HepG2 (cell line): ENCODE results near the gene AP4S1. TPM values are rescaled to one million over a fixed set of nuclear protein-coding genes. Genes with fewer than 3 reads are reported as not detected.

Source experiments
- ATAC-seq: fragments of 200-7000 bp; cut with Tn5 transposase; 3 replicates; pipeline ENCODE4 v1.9.1; 2020; ENCODE audit warnings: mild to moderate bottlenecking, moderate library complexity
- BruUV-seq: library from RNA; stranded (reverse); fragments of 400-500 nt; replicated peaks from 2 replicates; lab custom pipeline; 2021; lab: Mats Ljungman, UMichigan
- CTCF ChIA-PET: fragments of 300-600 bp; formaldehyde crosslinking; extraction: SDS; loops from one replicate; lab custom pipeline; 2021; ENCODE audit warnings: low total read pairs, inconsistent platforms, low intra/inter-chr PET ratio; lab: Yijun Ruan, JAX
- POLR2A ChIA-PET: fragments of 350-600 bp; sonication (Branson Sonifier 250); formaldehyde crosslinking; loops from one replicate; lab custom pipeline; 2020; ENCODE audit warnings: antibody characterized with exemption, inconsistent platforms; lab: Yijun Ruan, JAX
- DNase-seq: peaks from one replicate; pipeline ENCODE4 v3.0.0-alpha.2; 2015; ENCODE audit warnings: low spot score
- FAIRE-seq: peaks from 3 replicates; lab custom pipeline; 2011; peaks lifted over from hg19 to GRCh38; lab: Jason Lieb, UNC
- H2AFZ ChIP-seq: one replicate; pipeline ENCODE4 v1.6.1; 2011; ENCODE audit warnings: low read length, inconsistent platforms
- H3K27ac ChIP-seq: fragments of 300-600 bp; 3 replicates; pipeline ENCODE4 v1.8.0; 2011; ENCODE audit warnings: mixed run types, mild to moderate bottlenecking, mixed read lengths, low read length, inconsistent platforms; ENCODE audit not compliant: insufficient read depth; ENCODE audit errors: extremely low read length
- H3K27me3 ChIP-seq, 2 experiments: fragments of 200-600 bp in 1 of 2; 2 replicates in 1 of 2; 3 replicates in 1 of 2; pipeline versions ENCODE4 v1.6.0 to v1.8.0; 2011; ENCODE audit warnings: low read length in 2 of 2, mild to moderate bottlenecking in 2 of 2, moderate library complexity in 2 of 2, inconsistent platforms in 1 of 2; ENCODE audit not compliant: insufficient read depth in 2 of 2, control insufficient read depth in 1 of 2
- H3K36me3 ChIP-seq, 2 experiments: fragments of 200-600 bp in 1 of 2; replicated peaks in 1 of 2; 2 replicates in 1 of 2; 3 replicates in 1 of 2; pipeline versions ENCODE4 v1.5.1 to v1.8.0; 2011; ENCODE audit warnings: low read length in 2 of 2, inconsistent platforms in 1 of 2; ENCODE audit not compliant: insufficient read depth in 2 of 2, control insufficient read depth in 1 of 2
- H3K4me1 ChIP-seq: 2 replicates; pipeline ENCODE4 v1.5.1; 2012; ENCODE audit warnings: low read length, inconsistent platforms; ENCODE audit not compliant: insufficient read depth
- H3K4me2 ChIP-seq: 2 replicates; pipeline ENCODE4 v1.6.0; 2011; ENCODE audit warnings: low read depth, low read length, inconsistent platforms
- H3K4me3 ChIP-seq, 3 experiments: fragments of 200-600 bp in 1 of 3; sonication (generic), shearing (Covaris generic) in 1 of 3; replicated peaks in 1 of 3; 2 replicates each; pipeline ENCODE4 v1.5.1; 2011 to 2016; ENCODE audit warnings: low read length in 3 of 3, inconsistent platforms in 2 of 3, low read depth in 2 of 3, mild to moderate bottlenecking in 2 of 3, control low read depth in 1 of 3, mixed read lengths in 1 of 3; ENCODE audit not compliant: insufficient read depth in 1 of 3
- H3K79me2 ChIP-seq: one replicate; pipeline ENCODE4 v1.6.1; 2011; ENCODE audit warnings: low read length, inconsistent platforms; ENCODE audit not compliant: insufficient read depth
- H3K9ac ChIP-seq: 2 replicates; pipeline ENCODE4 v1.6.0; 2011; ENCODE audit warnings: mild to moderate bottlenecking, low read depth, low read length, inconsistent platforms; ENCODE audit not compliant: insufficient read depth
- H3K9me3 ChIP-seq: 2 replicates; pipeline ENCODE4 v1.5.1; 2012; ENCODE audit warnings: mild to moderate bottlenecking, low read length
- H4K20me1 ChIP-seq: 2 replicates; pipeline ENCODE4 v1.6.0; 2011; ENCODE audit warnings: inconsistent platforms, mild to moderate bottlenecking, low read length, moderate library complexity; ENCODE audit not compliant: insufficient read depth
- HHEX ChIP-seq: IDR thresholded peaks from 2 replicates; pipeline ENCODE4 v1.6.1; 2016; ENCODE audit warnings: control low read depth
- HIVEP1 ChIP-seq: sonication (generic); formaldehyde crosslinking; IDR thresholded peaks from 2 replicates; pipeline ENCODE4 v1.4.0; 2020; ENCODE audit warnings: mild to moderate bottlenecking, missing genetic modification reagents
- ISX ChIP-seq: sonication (generic); formaldehyde crosslinking; conservative IDR thresholded peaks from 2 replicates; pipeline ENCODE4 v1.5.0; 2020; ENCODE audit warnings: missing genetic modification reagents
- LCORL ChIP-seq, 2 experiments: fragments of 450-650 bp in 1 of 2; sonication (generic) in 1 of 2; formaldehyde crosslinking in 1 of 2; IDR thresholded peaks; 2 replicates each; pipeline versions ENCODE4 v1.5.0 to v1.6.1; 2017 to 2020; ENCODE audit warnings: antibody characterized with exemption in 1 of 2, missing genetic modification reagents in 1 of 2
- NFYC ChIP-seq: IDR thresholded peaks from 2 replicates; pipeline ENCODE4 v1.6.1; 2016; ENCODE audit warnings: missing genetic modification reagents, missing compliant biosample characterization
- ZNF234 ChIP-seq: sonication (generic); formaldehyde crosslinking; conservative IDR thresholded peaks from 2 replicates; pipeline ENCODE4 v1.5.1; 2020; ENCODE audit warnings: mild to moderate bottlenecking, missing genetic modification reagents
- ZNF263 ChIP-seq: sonication (generic); formaldehyde crosslinking; IDR thresholded peaks from 2 replicates; pipeline ENCODE4 v1.4.0; 2020; ENCODE audit warnings: missing genetic modification reagents
- ZNF75D ChIP-seq: sonication (generic); formaldehyde crosslinking; IDR thresholded peaks from 2 replicates; pipeline ENCODE4 v1.8.1; 2023; ENCODE audit warnings: missing genetic modification reagents, mild to moderate bottlenecking, borderline replicate concordance
- WGBS: methylation state at CpG from one replicate; pipeline ENCODE4 v1.1.6; 2017; ENCODE audit warnings: low lambda C conversion rate; 5-methylcytosine and 5-hydroxymethylcytosine counted together
- in situ Hi-C: cut with HindIII; loops from 2 replicates; pipeline ENCODE4 v1.10.0; 2017; ENCODE audit warnings: low pct_unique_long_range_greater_than_20kb; ENCODE audit not compliant: extremely low pct_ligation_motif_present
- intact Hi-C: fragments of 100-400 bp; cut with micrococcal nuclease; formaldehyde crosslinking; loops from one replicate; pipeline ENCODE4 v1.10.0; 2022; ENCODE audit not compliant: unreplicated experiment
- polyA plus RNA-seq, 8 experiments: library from polyadenylated mRNA; depleted of rRNA in 3 of 8; stranded (reverse) in 7 of 8; unstranded in 1 of 8; fragments of >200 nt; fragmentation: Illumina TruSeq in 4 of 8; extraction: Trizol in 4 of 8; gene quantifications; 2 replicates each; pipeline versions ENCODE4 v1.2.1 to v1.2.3, GENCODE V29; 2011 to 2016; ENCODE audit warnings: low read depth in 4 of 8, missing spikeins in 1 of 8, mixed read lengths in 1 of 8; ENCODE audit not compliant: insufficient read depth in 1 of 8
- total RNA-seq, 5 experiments: library from RNA; depleted of rRNA; stranded (reverse); fragments of >200 nt; fragmentation: Illumina TruSeq; extraction: Trizol; gene quantifications; 2 replicates each; pipeline ENCODE4 v1.2.3, GENCODE V29; 2016; ENCODE audit warnings: low read depth in 1 of 5
- TF ChIP-seq, protein P1 (sequence below): sonication (generic); formaldehyde crosslinking; IDR thresholded peaks from 2 replicates; pipeline ENCODE4 v1.5.1; 2020; ENCODE audit warnings: mild to moderate bottlenecking, missing genetic modification reagents, moderate library complexity
- TF ChIP-seq, protein P2 (sequence below): sonication (generic); formaldehyde crosslinking; IDR thresholded peaks from 2 replicates; pipeline ENCODE4 v1.9.0; 2021; ENCODE audit warnings: missing genetic modification reagents, borderline replicate concordance
- TF ChIP-seq, protein P3 (sequence below): sonication (generic); formaldehyde crosslinking; IDR thresholded peaks from 2 replicates; pipeline ENCODE4 v1.5.0; 2020; ENCODE audit warnings: mild to moderate bottlenecking, missing genetic modification reagents
- TF ChIP-seq, protein P4 (sequence below): sonication (generic); formaldehyde crosslinking; IDR thresholded peaks from 2 replicates; pipeline ENCODE4 v1.8.0; 2022; ENCODE audit warnings: missing genetic modification reagents, mild to moderate bottlenecking, inconsistent platforms, borderline replicate concordance

The AP4S1 gene
- total and polyA plus RNA-seq, 2 of the 13 experiments (the other 11 are each of a cell fraction or from before 2014, with no cell fraction given) = 3.9 to 21.1 TPM

DNA sequence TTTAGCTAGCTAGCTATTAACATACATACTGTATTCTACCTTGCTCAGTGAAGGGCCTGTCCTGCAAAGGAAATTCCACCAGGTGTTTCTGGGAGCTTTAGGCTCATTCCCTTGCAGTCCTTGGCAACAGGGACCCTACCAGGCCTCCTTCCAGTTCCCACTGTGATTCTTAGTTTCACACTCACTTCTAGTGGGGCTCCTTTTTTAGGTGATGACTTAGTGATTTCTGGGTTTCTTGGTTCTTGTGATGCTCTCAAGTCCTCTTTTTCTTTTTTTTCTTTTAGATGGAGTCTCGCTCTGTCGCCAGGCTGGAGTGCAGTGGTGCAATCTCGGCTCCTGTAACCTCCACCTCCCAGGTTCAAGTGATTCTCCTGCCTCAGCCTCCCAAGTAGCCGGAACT lies 11.1 kb downstream of the AP4S1 start:
- in situ Hi-C loops = no loop called here
- WGBS = 96% methylated on average over 4 of the region's 4 CpGs
- Histone ChIP-seq H3K9me3 (no peaks in the 10 kb centered on the region), H3K4me1 (peaks cover 59% of the 10 kb centered on the region), H3K4me2 (no peak overlapping the region), H3K4me3 (no peak overlapping the region), H3K79me2 (peaks cover 7% of the 10 kb centered on the region), H3K27me3 (no peaks in the 10 kb centered on the region), H3K36me3 (no peaks in the 10 kb centered on the region), H4K20me1 (no peaks in the 10 kb centered on the region), H3K9ac (no peak overlapping the region), H3K27ac (peak overlapping the region; percentile 22), H2AFZ (no peak overlapping the region)
- no peak for FAIRE-seq
- no TSS peak for BruUV-seq
- intact Hi-C loops = no loop called here
- no peak for ATAC-seq
- ChIA-PET CTCF (no interaction called here), POLR2A (interaction anchor here (1.0 to 1.3 kb wide), 2 partner anchors 11 to 17 kb away, joined by 3 to 16 read pairs; partner anchors contain the start of genes AP4S1 and STRN3)
- no peak for DNase-seq
- TF ChIP-seq ISX (no peak), ZNF75D (no peak), ZNF234 (CRISPR knock-in tag) (0 out of 2 replicates have a peak, but pooled peaks have one; percentile 52), NFYC (CRISPR knock-in tag) (no peak), LCORL (IDR thresholded peaks at IDR 0.05) (no peak), LCORL (CRISPR knock-in tag; IDR thresholded peaks at IDR 0.05) (no peak), ZNF263 (CRISPR knock-in tag) (no peak), HIVEP1 (CRISPR knock-in tag) (no peak), HHEX (no peak)
- TF ChIP-seq, protein P1, sequence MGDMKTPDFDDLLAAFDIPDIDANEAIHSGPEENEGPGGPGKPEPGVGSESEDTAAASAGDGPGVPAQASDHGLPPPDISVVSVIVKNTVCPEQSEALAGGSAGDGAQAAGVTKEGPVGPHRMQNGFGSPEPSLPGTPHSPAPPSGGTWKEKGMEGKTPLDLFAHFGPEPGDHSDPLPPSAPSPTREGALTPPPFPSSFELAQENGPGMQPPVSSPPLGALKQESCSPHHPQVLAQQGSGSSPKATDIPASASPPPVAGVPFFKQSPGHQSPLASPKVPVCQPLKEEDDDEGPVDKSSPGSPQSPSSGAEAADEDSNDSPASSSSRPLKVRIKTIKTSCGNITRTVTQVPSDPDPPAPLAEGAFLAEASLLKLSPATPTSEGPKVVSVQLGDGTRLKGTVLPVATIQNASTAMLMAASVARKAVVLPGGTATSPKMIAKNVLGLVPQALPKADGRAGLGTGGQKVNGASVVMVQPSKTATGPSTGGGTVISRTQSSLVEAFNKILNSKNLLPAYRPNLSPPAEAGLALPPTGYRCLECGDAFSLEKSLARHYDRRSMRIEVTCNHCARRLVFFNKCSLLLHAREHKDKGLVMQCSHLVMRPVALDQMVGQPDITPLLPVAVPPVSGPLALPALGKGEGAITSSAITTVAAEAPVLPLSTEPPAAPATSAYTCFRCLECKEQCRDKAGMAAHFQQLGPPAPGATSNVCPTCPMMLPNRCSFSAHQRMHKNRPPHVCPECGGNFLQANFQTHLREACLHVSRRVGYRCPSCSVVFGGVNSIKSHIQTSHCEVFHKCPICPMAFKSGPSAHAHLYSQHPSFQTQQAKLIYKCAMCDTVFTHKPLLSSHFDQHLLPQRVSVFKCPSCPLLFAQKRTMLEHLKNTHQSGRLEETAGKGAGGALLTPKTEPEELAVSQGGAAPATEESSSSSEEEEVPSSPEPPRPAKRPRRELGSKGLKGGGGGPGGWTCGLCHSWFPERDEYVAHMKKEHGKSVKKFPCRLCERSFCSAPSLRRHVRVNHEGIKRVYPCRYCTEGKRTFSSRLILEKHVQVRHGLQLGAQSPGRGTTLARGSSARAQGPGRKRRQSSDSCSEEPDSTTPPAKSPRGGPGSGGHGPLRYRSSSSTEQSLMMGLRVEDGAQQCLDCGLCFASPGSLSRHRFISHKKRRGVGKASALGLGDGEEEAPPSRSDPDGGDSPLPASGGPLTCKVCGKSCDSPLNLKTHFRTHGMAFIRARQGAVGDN (CRISPR knock-in tag) = no peak
- TF ChIP-seq, protein P2, sequence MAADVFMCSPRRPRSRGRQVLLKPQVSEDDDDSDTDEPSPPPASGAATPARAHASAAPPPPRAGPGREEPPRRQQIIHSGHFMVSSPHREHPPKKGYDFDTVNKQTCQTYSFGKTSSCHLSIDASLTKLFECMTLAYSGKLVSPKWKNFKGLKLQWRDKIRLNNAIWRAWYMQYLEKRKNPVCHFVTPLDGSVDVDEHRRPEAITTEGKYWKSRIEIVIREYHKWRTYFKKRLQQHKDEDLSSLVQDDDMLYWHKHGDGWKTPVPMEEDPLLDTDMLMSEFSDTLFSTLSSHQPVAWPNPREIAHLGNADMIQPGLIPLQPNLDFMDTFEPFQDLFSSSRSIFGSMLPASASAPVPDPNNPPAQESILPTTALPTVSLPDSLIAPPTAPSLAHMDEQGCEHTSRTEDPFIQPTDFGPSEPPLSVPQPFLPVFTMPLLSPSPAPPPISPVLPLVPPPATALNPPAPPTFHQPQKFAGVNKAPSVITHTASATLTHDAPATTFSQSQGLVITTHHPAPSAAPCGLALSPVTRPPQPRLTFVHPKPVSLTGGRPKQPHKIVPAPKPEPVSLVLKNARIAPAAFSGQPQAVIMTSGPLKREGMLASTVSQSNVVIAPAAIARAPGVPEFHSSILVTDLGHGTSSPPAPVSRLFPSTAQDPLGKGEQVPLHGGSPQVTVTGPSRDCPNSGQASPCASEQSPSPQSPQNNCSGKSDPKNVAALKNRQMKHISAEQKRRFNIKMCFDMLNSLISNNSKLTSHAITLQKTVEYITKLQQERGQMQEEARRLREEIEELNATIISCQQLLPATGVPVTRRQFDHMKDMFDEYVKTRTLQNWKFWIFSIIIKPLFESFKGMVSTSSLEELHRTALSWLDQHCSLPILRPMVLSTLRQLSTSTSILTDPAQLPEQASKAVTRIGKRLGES (CRISPR knock-in tag) = no peak
- TF ChIP-seq, protein P3, sequence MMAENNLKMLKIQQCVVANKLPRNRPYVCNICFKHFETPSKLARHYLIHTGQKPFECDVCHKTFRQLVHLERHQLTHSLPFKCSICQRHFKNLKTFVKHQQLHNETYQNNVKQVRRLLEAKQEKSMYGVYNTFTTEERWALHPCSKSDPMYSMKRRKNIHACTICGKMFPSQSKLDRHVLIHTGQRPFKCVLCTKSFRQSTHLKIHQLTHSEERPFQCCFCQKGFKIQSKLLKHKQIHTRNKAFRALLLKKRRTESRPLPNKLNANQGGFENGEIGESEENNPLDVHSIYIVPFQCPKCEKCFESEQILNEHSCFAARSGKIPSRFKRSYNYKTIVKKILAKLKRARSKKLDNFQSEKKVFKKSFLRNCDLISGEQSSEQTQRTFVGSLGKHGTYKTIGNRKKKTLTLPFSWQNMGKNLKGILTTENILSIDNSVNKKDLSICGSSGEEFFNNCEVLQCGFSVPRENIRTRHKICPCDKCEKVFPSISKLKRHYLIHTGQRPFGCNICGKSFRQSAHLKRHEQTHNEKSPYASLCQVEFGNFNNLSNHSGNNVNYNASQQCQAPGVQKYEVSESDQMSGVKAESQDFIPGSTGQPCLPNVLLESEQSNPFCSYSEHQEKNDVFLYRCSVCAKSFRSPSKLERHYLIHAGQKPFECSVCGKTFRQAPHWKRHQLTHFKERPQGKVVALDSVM (CRISPR knock-in tag) = 0 out of 2 replicates have a peak, but pooled peaks have one; percentile 30
- TF ChIP-seq, protein P4, sequence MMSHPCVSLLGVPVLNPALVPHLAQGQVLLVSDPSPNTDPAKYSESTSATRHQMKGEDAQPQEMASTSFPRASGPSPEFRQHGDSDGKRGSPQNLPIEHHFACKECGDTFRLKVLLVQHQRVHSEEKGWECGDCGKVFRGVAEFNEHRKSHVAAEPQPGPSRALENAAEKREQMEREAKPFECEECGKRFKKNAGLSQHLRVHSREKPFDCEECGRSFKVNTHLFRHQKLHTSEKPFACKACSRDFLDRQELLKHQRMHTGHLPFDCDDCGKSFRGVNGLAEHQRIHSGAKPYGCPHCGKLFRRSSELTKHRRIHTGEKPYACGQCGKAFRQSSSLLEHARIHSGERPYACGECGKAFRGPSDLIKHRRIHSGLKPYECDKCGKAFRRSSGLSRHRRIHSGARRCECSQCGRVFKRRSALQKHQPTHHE (CRISPR knock-in tag) = no peak
